HG03025 (cell line): ENCODE measurements around the gene MYO3B.
"Not testable (repeated sequence)": the region's sequence is repeated elsewhere in the genome, so short reads cannot be mapped to it uniquely, and the experiment has no call there.

Source experiments
- ATAC-seq: cut with Tn5 transposase; IDR thresholded peaks from one replicate; pipeline ENCODE4 v1.9.1; 2021; ENCODE audit warnings: mild to moderate bottlenecking, moderate library complexity; ENCODE audit not compliant: unreplicated experiment, low FRiP score

The MYO3B gene

GRCh38 chr2:170206805-170207407, 29.0 kb downstream of the MYO3B start:
- ATAC-seq = no peak

GRCh38 chr2:170207901-170208300, 30.0 kb downstream of the MYO3B start:
- no peak for ATAC-seq

- no peak for ATAC-seq
Measured at GRCh38 chr2:170208967-170209366, 31.0 kb downstream of the MYO3B start.

- no peak for ATAC-seq
Measured at GRCh38 chr2:170212625-170213280, 34.8 kb downstream of the MYO3B start.

GRCh38 chr2:170213281-170213625, 35.3 kb downstream of the MYO3B start:
- not testable (repeated sequence) for ATAC-seq

GRCh38 chr2:170213651-170214050, 35.7 kb downstream of the MYO3B start:
- no peak for ATAC-seq

- no peak for ATAC-seq
Measured at GRCh38 chr2:170214309-170214948, 36.5 kb downstream of the MYO3B start.

- no peak for ATAC-seq
Measured at GRCh38 chr2:170215021-170215420, 37.1 kb downstream of the MYO3B start.

GRCh38 chr2:170216428-170216827, 38.5 kb downstream of the MYO3B start:
- ATAC-seq = no peak

GRCh38 chr2:170216981-170217380, 39.0 kb downstream of the MYO3B start:
- ATAC-seq = no peak

- ATAC-seq = no peak
Measured at GRCh38 chr2:170217778-170218251, 39.9 kb downstream of the MYO3B start.

GRCh38 chr2:170218456-170218855, 40.5 kb downstream of the MYO3B start:
- ATAC-seq = no peak

- no peak for ATAC-seq
Measured at GRCh38 chr2:170218931-170219330, 41.0 kb downstream of the MYO3B start.

GRCh38 chr2:170221317-170222288, 43.7 kb downstream of the MYO3B start:
- no peak for ATAC-seq

GRCh38 chr2:170222298-170222697, 44.4 kb downstream of the MYO3B start:
- ATAC-seq = no peak

- ATAC-seq = no peak
Measured at GRCh38 chr2:170222842-170223241, 44.9 kb downstream of the MYO3B start.

- no peak for ATAC-seq
Measured at GRCh38 chr2:170224692-170225294, 46.8 kb downstream of the MYO3B start.

- no peak for ATAC-seq
Measured at GRCh38 chr2:170226216-170226615, 48.3 kb downstream of the MYO3B start.

- ATAC-seq = peak; percentile 81
Measured at GRCh38 chr2:170227507-170227947, 49.6 kb downstream of the MYO3B start.

- ATAC-seq = peak; percentile 10
Measured at GRCh38 chr2:170227951-170228350, 50.0 kb downstream of the MYO3B start.
